ENCODE results near the gene ICE1.

GRCh38 chr5:5381310-5381913 is 41.1 kb upstream of the ICE1 start:
- TF ChIP-seq CTCF (IDR thresholded peaks at IDR 0.05) (no peak), POLR2A (IDR thresholded peaks at IDR 0.05) (no peak)

Measured in testis (tissue), 2 donors.